H9 (cell line): ENCODE results near the gene NR1H4. TPM values are rescaled to one million over a fixed set of nuclear protein-coding genes. Genes with fewer than 3 reads are reported as not detected.

Source experiments
- DNase-seq: peaks from one replicate; pipeline ENCODE4 v3.0.0-alpha.2; 2017
- H2AFZ ChIP-seq: one replicate; pipeline ENCODE4 v1.6.1; 2013; ENCODE audit warnings: mild to moderate bottlenecking, low read length, control low read depth, moderate library complexity
- H2AK5ac ChIP-seq: 2 replicates; pipeline ENCODE4 v1.6.1; 2013; ENCODE audit warnings: low read length, control low read depth, mixed read lengths; ENCODE audit not compliant: insufficient read length
- H2BK120ac ChIP-seq: one replicate; pipeline ENCODE4 v1.6.1; 2013; ENCODE audit warnings: low read depth, mild to moderate bottlenecking, low read length, control low read depth, inconsistent platforms; ENCODE audit not compliant: poor library complexity, severe bottlenecking
- H2BK12ac ChIP-seq: 2 replicates; pipeline ENCODE4 v1.6.1; 2013; ENCODE audit warnings: low read length, control low read depth, mixed read lengths, low read depth; ENCODE audit not compliant: insufficient read length
- H2BK15ac ChIP-seq: 2 replicates; pipeline ENCODE4 v1.6.1; 2013; ENCODE audit warnings: low read depth, low read length, control low read depth
- H2BK20ac ChIP-seq: one replicate; pipeline ENCODE4 v1.6.1; 2013; ENCODE audit warnings: low read depth, mild to moderate bottlenecking, low read length, control low read depth, inconsistent platforms; ENCODE audit not compliant: poor library complexity, severe bottlenecking
- H2BK5ac ChIP-seq: 2 replicates; pipeline ENCODE4 v1.6.1; 2013; ENCODE audit warnings: low read length, control low read depth, mixed read lengths; ENCODE audit not compliant: insufficient read length
- H3K14ac ChIP-seq: 2 replicates; pipeline ENCODE4 v1.6.1; 2013; ENCODE audit warnings: low read length, control low read depth; ENCODE audit not compliant: insufficient read depth
- H3K18ac ChIP-seq: 2 replicates; pipeline ENCODE4 v1.6.1; 2013; ENCODE audit warnings: low read depth, mild to moderate bottlenecking, mixed read lengths, low read length, control low read depth; ENCODE audit not compliant: insufficient read length
- H3K23ac ChIP-seq: 2 replicates; pipeline ENCODE4 v1.6.1; 2013; ENCODE audit warnings: low read length, control low read depth, mixed read lengths, low read depth; ENCODE audit not compliant: insufficient read length
- H3K23me2 ChIP-seq: 2 replicates; pipeline ENCODE4 v1.6.1; 2013; ENCODE audit warnings: low read depth, mild to moderate bottlenecking, mixed read lengths, low read length, control low read depth; ENCODE audit not compliant: insufficient read length, poor library complexity, severe bottlenecking
- H3K27ac ChIP-seq: 2 replicates; pipeline ENCODE4 v1.5.1; 2013; ENCODE audit warnings: low read length, control low read depth, mixed read lengths, low read depth; ENCODE audit not compliant: insufficient read length
- H3K27me3 ChIP-seq: 2 replicates; pipeline ENCODE4 v1.6.1; 2013; ENCODE audit warnings: low read length, control low read depth, inconsistent platforms; ENCODE audit not compliant: insufficient read depth
- H3K4ac ChIP-seq: 2 replicates; pipeline ENCODE4 v1.6.1; 2013; ENCODE audit warnings: low read depth, mild to moderate bottlenecking, control low read depth, inconsistent platforms, low read length, moderate library complexity
- H3K4me1 ChIP-seq: 2 replicates; pipeline ENCODE4 v1.6.1; 2013; ENCODE audit warnings: low read length, control low read depth, inconsistent platforms; ENCODE audit not compliant: insufficient read depth
- H3K4me2 ChIP-seq: 2 replicates; pipeline ENCODE4 v1.6.1; 2013; ENCODE audit warnings: low read length, control low read depth, mixed read lengths; ENCODE audit not compliant: insufficient read length, insufficient read depth
- H3K56ac ChIP-seq: 2 replicates; pipeline ENCODE4 v1.6.1; 2013; ENCODE audit warnings: low read depth, mild to moderate bottlenecking, mixed read lengths, low read length, control low read depth; ENCODE audit not compliant: insufficient read length
- H3K79me1 ChIP-seq: 2 replicates; pipeline ENCODE4 v1.6.1; 2013; ENCODE audit warnings: low read depth, mild to moderate bottlenecking, moderate library complexity, low read length, control low read depth, inconsistent platforms; ENCODE audit not compliant: insufficient read depth, poor library complexity, severe bottlenecking
- H3K79me2 ChIP-seq: 2 replicates; pipeline ENCODE4 v1.6.1; 2013; ENCODE audit warnings: low read length, control low read depth, inconsistent platforms; ENCODE audit not compliant: insufficient read depth
- H3K9ac ChIP-seq: 2 replicates; pipeline ENCODE4 v1.6.1; 2013; ENCODE audit warnings: low read length, control low read depth, mixed read lengths; ENCODE audit not compliant: insufficient read length; ENCODE audit errors: extremely low read depth
- H3K9me3 ChIP-seq: one replicate; pipeline ENCODE4 v1.6.1; 2013; ENCODE audit warnings: low read depth, low read length, inconsistent platforms; ENCODE audit not compliant: control insufficient read depth
- H3T11ph ChIP-seq: one replicate; pipeline ENCODE4 v1.6.1; 2013; ENCODE audit warnings: mild to moderate bottlenecking, low read length, control low read depth, inconsistent platforms
- H4K20me1 ChIP-seq: one replicate; pipeline ENCODE4 v1.6.1; 2013; ENCODE audit not compliant: control insufficient read depth, insufficient read length, insufficient read depth
- H4K5ac ChIP-seq: 2 replicates; pipeline ENCODE4 v1.6.1; 2013; ENCODE audit warnings: low read depth, mild to moderate bottlenecking, mixed read lengths, low read length, control low read depth; ENCODE audit not compliant: insufficient read length
- H4K8ac ChIP-seq: replicated peaks from 2 replicates; pipeline ENCODE4 v1.6.1; 2013; ENCODE audit warnings: low read length, control low read depth, mixed read lengths, low read depth; ENCODE audit not compliant: insufficient read length
- H4K91ac ChIP-seq: 2 replicates; pipeline ENCODE4 v1.6.1; 2013; ENCODE audit warnings: low read depth, mild to moderate bottlenecking, moderate library complexity, mixed read lengths, low read length, control low read depth; ENCODE audit not compliant: insufficient read length
- H3K27ac Mint-ChIP-seq, 3 experiments: 2 replicates in 2 of 3; 3 replicates in 1 of 3; pipeline ENCODE4 v1.8.0; 2020 to 2021; ENCODE audit warnings: mixed read lengths in 3 of 3, mild to moderate bottlenecking in 1 of 3, moderate library complexity in 1 of 3
- H3K27me3 Mint-ChIP-seq: 2 replicates; pipeline ENCODE4 v1.8.0; 2021; ENCODE audit warnings: low read depth, mild to moderate bottlenecking, moderate library complexity, mixed read lengths
- H3K36me3 Mint-ChIP-seq, 3 experiments: 2 replicates in 2 of 3; 3 replicates in 1 of 3; pipeline ENCODE4 v1.8.0; 2020 to 2021; ENCODE audit warnings: low read depth in 3 of 3, mixed read lengths in 3 of 3; ENCODE audit not compliant: insufficient read depth in 1 of 3
- H3K4me1 Mint-ChIP-seq, 2 experiments: 2 replicates each; pipeline ENCODE4 v1.8.0; 2020; ENCODE audit warnings: mixed read lengths in 2 of 2
- H3K4me3 Mint-ChIP-seq, 2 experiments: 2 replicates in 1 of 2; 3 replicates in 1 of 2; pipeline ENCODE4 v1.8.0; 2020 to 2021; ENCODE audit warnings: mild to moderate bottlenecking in 2 of 2, mixed read lengths in 2 of 2, moderate library complexity in 1 of 2
- H3K9me3 Mint-ChIP-seq, 2 experiments: 2 replicates in 1 of 2; 3 replicates in 1 of 2; pipeline ENCODE4 v1.8.0; 2020; ENCODE audit warnings: mild to moderate bottlenecking in 2 of 2, mixed read lengths in 2 of 2, moderate library complexity in 1 of 2
- WGBS: extraction: QIAGEN DNeasy Blood & Tissue Kit; methylation state at CpG from one replicate; pipeline ENCODE4 v1.1.7; 2013; ENCODE audit warnings: missing lambda C conversion rate, low lambda C conversion rate, mixed read lengths; ENCODE audit not compliant: insufficient read length; ENCODE audit errors: extremely low coverage; 5-methylcytosine and 5-hydroxymethylcytosine counted together
- total RNA-seq: library from RNA; stranded (reverse); gene quantifications from 2 replicates; pipeline ENCODE4 v1.2.1, GENCODE V29; 2021
- TF ChIP-seq, protein P1 (sequence below): fragments of 200-600 bp; sonication (generic); conservative IDR thresholded peaks from 3 replicates; pipeline ENCODE4 v1.8.0; 2021; ENCODE audit warnings: antibody characterized with exemption, mild to moderate bottlenecking

The NR1H4 gene
- total RNA-seq, 1 experiment from 2014 or later: not detected

DNA sequence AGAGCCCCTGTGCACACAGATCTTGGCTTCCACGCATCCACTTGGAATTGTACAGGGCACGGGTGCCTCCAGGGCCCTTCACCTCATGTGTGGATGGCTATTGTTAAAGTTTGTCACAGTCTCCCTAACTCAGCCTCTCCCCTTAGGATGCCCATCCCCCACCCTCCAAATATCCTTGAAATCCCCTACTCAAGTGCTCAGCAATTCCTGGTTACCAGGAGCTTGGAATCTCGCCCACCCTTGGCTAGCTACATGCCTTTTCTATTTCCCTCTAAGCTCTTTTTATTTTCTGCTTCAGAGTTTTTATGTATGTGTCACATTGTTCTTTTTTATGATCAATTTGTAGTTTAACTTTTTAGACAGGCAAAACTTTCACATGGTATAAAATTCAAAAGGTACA, 13.0 kb upstream of the NR1H4 start:
- H2BK20ac ChIP-seq: no peak overlapping the region
- H2BK12ac ChIP-seq: no peak overlapping the region
- no peak overlapping the region for H3K18ac ChIP-seq
- no peak overlapping the region for H3K4me3 Mint-ChIP-seq
- no peak overlapping the region for H3K56ac ChIP-seq
- H3K4me1 Mint-ChIP-seq: peaks cover 10% of the 10 kb centered on the region in 2 experiments
- H2BK15ac ChIP-seq: no peak overlapping the region
- no peaks in the 10 kb centered on the region for H3K27me3 ChIP-seq
- H3K23ac ChIP-seq: no peak overlapping the region
- no peak overlapping the region for H2AFZ ChIP-seq
- H3K9me3 Mint-ChIP-seq: no peaks in the 10 kb centered on the region
- H3K9me3 ChIP-seq: no peaks in the 10 kb centered on the region
- H2BK5ac ChIP-seq: no peak overlapping the region
- no peaks in the 10 kb centered on the region for H3K23me2 ChIP-seq
- H4K91ac ChIP-seq: no peak overlapping the region
- H3K27ac ChIP-seq: no peak overlapping the region
- H3K14ac ChIP-seq: no peak overlapping the region
- H3K4me1 ChIP-seq: no peaks in the 10 kb centered on the region
- no peaks in the 10 kb centered on the region for H3K36me3 Mint-ChIP-seq
- H3K27ac Mint-ChIP-seq: no peak overlapping the region
- WGBS: no CpG with 5 or more reads among the region's 3 CpGs
- no peak for DNase-seq
- H3T11ph ChIP-seq: no peak overlapping the region
- H2AK5ac ChIP-seq: no peak overlapping the region
- no peak overlapping the region for H2BK120ac ChIP-seq
- no peak overlapping the region for H4K8ac ChIP-seq
- no peaks in the 10 kb centered on the region for H3K27me3 Mint-ChIP-seq
- no peak overlapping the region for H4K5ac ChIP-seq
- H3K79me2 ChIP-seq: no peaks in the 10 kb centered on the region
- no peak overlapping the region for H3K4ac ChIP-seq
- H4K20me1 ChIP-seq: no peaks in the 10 kb centered on the region
- H3K9ac ChIP-seq: no peak overlapping the region
- H3K79me1 ChIP-seq: no peaks in the 10 kb centered on the region
- no peak overlapping the region for H3K4me2 ChIP-seq
- TF ChIP-seq, protein P1, sequence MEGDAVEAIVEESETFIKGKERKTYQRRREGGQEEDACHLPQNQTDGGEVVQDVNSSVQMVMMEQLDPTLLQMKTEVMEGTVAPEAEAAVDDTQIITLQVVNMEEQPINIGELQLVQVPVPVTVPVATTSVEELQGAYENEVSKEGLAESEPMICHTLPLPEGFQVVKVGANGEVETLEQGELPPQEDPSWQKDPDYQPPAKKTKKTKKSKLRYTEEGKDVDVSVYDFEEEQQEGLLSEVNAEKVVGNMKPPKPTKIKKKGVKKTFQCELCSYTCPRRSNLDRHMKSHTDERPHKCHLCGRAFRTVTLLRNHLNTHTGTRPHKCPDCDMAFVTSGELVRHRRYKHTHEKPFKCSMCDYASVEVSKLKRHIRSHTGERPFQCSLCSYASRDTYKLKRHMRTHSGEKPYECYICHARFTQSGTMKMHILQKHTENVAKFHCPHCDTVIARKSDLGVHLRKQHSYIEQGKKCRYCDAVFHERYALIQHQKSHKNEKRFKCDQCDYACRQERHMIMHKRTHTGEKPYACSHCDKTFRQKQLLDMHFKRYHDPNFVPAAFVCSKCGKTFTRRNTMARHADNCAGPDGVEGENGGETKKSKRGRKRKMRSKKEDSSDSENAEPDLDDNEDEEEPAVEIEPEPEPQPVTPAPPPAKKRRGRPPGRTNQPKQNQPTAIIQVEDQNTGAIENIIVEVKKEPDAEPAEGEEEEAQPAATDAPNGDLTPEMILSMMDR: no peak
